Putamen (tissue), 1 donor: ENCODE measurements around the gene UBE3C.
"Not testable (repeated sequence)": the region's sequence is repeated elsewhere in the genome, so short reads cannot be mapped to it uniquely, and the experiment has no call there.

Experiments
- DNase-seq: peaks from one replicate; pipeline ENCODE4 v3.0.0-alpha.2; 2016; ENCODE audit warnings: low spot score

The UBE3C gene

DNA sequence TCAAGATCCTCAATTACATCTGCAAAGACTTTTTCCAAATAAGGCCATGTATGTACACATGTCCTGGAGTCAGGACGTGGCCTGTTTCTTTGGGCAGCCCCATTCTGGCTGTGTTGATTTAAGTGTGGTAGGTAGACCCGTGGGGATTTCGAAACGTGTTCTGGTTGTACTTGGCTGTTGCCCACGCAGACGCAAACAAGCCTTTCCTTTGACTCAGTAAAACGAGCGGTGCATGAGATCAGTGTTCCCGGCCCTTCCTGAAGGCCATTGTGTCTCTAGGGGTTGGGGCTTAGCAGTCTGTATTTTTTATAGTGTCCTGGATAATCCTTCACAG lies 133.2 kb downstream of the UBE3C start:
- DNase-seq = no peak

- no peak for DNase-seq
These were observed 133.9 kb downstream of the UBE3C start for GRCh38 chr7:157272351-157273207.

- DNase-seq = peak; percentile 39
These were observed 134.7 kb downstream of the UBE3C start for GRCh38 chr7:157273208-157274093.

DNA sequence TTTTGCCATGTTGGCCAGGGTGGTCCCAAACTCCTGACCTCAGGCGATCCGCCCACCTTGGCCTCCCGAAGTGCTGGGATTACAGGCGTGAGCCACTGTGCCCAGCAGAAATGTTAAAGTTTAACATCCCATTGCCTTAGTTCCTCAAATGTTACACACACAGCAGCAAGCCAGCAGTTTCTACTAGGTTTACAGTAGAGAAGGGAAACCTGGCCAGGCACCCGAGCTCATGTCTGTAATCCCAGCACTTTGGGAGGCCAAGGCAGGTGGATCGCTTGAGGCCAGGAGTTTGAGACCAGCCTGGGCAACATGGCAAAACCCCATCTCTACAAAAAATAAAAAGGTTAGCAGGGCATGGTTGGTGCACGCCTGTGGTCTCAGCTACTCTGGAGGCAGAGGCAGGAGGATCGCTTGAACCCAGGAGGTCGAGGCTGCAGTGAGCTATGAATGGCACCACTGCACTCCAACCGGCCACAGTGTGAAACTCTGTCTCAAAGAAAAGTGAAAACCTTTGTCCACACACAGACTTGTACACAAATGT lies 135.4 kb downstream of the UBE3C start:
- DNase-seq = not testable (repeated sequence)

GRCh38 chr7:157274991-157275427 lies 136.3 kb downstream of the UBE3C start:
- DNase-seq = no peak

GRCh38 chr7:157276091-157276561 lies 137.4 kb downstream of the UBE3C start:
- DNase-seq = no peak

DNA sequence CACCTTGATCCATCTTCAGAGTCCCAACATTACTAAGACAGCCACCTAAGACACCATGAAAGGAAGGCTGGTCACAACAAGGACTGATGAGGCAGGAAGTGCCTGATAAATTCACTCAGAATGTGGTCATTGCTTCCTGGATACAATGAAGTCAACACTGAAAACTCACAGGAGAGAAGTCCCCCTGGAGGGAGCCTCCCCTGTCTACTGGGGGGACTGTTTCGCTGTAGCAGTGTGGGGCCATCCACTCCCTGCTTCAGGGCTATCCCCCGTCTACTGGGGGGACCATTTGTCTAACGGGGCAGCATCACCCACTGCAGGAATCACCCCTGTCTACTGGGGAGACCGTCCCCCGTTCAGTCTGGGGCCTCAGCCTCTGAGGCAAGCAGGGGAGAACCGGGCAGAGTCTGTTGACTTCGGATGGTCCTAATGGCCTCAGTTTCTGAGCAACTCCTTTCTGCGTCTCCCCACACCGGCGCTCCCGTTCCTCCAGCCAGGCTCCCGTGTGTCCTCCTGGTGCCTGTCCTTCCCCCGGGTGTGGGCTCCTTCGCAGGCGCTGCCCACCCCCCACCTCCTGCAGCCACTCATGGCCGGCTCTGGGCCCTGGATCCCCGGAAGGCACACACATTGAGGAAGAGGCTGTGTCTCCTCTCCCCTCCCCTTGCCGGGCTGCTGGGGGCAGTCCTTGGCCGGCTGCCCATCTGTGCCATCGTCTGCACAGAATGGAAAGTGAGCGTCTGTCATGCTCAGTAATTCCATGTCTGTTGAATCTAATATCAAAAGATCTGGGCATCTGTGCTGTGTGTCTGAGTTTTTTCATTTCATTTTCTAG lies 138.2 kb downstream of the UBE3C start:
- DNase-seq = no peak

DNA sequence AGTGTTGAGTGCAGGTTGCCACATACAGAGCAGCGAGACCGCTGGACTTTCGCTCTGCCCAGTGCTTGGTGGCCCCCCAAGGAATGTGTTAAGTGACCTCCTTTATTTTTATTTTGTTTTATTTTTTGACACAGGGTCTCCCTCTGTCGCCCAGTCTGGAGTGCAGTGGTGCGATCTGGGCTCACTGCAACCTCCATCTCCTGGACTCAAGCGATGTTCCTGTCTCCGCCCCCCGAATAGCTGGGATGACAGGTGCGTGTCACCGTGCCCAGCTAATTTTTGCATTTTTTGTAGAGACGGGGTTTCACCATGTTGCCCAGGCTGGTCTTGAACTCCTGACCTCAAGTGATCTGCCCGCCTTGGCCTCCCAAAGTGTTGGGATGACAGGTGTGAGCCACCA lies 138.8 kb downstream of the UBE3C start:
- not testable (repeated sequence) for DNase-seq

- DNase-seq = no peak
These were observed 139.6 kb downstream of the UBE3C start for GRCh38 chr7:157278167-157278790.

- DNase-seq = no peak
These were observed 140.3 kb downstream of the UBE3C start for GRCh38 chr7:157278791-157279724.

DNA sequence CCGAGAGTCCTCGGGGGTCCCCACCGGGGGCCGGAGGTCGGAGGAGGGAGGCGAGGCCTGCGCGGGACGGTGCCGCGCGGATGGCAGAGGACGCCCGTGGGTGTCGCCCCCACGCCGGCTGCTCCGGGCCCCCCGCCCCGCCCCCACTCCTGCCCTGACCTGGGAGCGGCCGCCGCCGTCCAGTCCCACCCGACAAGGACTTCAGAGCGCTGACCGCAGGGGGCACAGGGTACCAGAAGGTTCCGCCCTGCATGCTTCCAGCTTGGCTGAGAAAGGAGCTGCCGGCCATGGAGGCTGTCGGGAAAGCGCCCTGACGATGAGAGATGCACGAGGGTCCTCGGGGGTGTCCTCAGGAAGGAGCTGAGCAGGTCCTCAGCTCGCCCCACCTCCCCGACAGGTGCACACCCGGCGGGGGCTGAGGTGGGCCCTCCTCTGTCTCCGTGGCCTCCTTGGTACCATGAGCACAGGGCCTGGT lies 141.1 kb downstream of the UBE3C start:
- no peak for DNase-seq

DNA sequence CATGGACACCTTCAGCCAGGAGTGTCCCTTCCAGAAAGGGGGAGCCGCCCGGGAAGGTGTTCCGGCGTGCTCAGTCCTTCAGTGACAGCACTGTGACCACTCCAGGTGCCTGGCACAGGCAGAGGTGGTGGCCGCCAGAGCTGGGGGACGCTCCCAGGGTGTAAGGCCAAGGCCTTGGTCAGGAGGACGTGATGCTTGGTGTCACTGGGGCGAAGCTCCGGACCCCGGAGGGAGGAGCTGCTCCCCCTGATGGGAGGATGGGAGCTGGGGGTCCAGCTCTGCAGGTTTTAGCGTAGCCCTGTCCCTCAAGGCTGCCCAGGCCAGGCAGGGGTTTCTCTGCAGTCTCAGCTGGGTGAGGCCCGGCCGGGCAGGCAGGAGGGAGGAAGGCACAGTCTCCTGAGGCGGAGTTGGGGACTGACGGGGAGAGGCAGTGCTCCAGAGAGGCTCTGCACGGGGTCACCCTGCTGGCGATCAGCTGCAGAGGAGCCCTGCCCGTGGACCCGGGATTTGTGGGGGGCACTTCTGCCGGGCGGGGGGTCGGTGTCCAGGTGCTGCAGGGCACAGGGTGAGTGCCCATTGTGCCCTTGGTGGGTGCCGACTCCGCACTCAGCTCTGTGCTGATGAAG lies 141.6 kb downstream of the UBE3C start:
- DNase-seq = no peak

- no peak for DNase-seq
These were observed 142.7 kb downstream of the UBE3C start for GRCh38 chr7:157281221-157281998.

GRCh38 chr7:157282141-157282801 lies 143.5 kb downstream of the UBE3C start:
- DNase-seq = no peak

DNA sequence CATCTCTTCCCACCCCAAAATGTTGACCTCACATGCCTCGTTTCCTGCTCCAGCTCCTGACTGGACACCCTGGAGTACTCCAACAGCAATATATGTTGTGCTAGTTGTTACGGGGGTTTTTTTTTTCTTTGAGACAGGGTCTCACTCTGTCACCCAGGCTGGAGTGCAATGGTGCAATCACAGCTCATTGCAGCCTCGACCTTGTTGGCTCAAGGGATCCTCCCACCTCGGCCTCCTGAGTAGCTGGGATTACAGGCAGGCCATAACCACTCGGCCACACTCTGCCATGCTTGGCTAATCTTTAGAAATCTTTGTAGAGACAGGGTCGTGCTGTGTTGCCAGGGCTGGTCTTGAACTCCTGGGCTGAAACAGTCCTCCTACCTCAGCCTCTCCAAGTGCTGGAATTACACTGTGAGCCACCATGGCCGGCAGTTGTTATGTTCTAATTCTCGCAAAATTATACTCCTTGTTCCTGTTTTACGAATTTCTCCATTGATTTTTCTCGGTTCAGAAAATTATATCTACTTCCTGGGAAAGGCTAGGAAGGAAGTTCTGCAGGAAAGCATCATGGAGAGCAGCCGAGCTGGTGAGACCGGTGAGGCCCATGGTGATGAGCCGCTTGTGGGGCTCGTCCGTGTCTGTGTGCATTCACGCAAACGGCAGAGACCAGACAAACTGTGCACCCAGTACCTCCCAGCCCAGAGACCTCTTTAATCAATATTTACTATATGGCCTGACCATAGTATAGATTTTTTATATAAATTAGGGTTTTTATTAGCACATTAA lies 145.7 kb downstream of the UBE3C start:
- DNase-seq = no peak

DNA sequence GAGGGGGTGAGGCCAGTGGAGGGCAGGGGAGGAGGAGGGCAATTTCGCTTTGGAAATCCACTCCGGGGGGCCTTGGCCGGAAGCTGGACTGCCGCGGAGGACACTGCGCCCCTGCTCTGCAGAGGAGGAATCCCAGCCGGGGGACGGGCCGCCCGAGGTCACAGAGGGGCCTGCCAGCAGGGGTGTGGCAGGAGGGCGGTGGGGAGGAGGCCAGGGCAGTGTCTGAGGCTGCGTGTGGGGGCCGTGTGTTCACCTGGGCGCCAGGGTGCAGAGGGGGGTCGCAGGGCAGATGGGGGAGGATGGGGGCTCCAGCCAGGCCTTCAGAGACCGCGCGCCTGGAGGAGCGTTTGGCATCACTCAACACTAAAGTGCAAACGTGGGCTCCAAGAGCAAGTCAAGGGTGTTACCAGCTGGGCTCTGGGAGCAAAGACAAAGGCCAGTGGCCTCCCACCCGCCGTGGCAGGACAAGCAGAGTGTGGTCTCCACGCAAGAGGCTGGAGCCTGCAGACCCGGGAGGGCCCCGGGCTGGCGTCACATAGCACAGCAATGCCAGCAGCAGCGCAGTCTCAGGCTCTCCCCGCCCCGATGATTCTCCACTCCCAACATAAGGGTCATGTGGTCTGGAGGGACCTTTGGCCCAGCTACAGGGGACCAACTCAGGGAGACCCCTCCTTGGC lies 152.8 kb downstream of the UBE3C start:
- DNase-seq = no peak

DNA sequence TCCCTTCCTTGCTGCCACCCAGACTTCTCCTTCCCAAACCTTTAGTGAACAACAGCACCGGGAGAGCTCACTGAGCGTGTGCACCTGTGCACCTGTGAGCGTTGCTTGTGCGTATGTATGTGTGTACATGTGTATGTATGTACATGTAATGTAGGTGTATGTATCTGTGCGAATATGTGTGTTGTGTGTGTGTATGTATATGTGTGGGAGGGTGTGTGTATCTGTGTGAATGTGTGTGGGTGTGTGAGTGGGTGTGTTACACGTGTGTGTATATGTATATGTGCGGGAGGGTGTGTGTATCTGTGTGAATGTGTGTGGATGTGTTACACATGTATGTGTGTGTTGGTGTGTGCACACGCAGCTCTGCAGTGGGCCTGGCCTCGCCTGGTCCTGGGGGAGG lies 153.5 kb downstream of the UBE3C start:
- DNase-seq = no peak
